ENCODE measurements around the gene RO60.
"Not testable (repeated sequence)": the region's sequence is repeated elsewhere in the genome, so short reads cannot be mapped to it uniquely, and the experiment has no call there.

RO60 gene

GRCh38 chr1:193059282-193060114 lies at the start of gene RO60, which contains the start of gene UCHL5:
Gene RO60, plus strand, starts transcription at chr1:193059612. Its CDS starts 9,443 bp downstream, at chr1:193069055.
Gene UCHL5, minus strand, starts transcription at chr1:193059360. Its CDS starts 100 bp downstream, at chr1:193059260.
- peak; percentile 84 to 94 for DNase-seq

- no peak for DNase-seq
Measured at GRCh38 chr1:193011406-193011805, 48.0 kb upstream of the RO60 start.

- no peak for DNase-seq
Measured at GRCh38 chr1:193013005-193013404, 46.4 kb upstream of the RO60 start.

GRCh38 chr1:193013707-193014106 lies 45.7 kb upstream of the RO60 start:
- no peak for DNase-seq

GRCh38 chr1:193014400-193014799 lies 45.0 kb upstream of the RO60 start:
- no peak for DNase-seq

- DNase-seq: no peak
Measured at GRCh38 chr1:193016788-193017187, 42.6 kb upstream of the RO60 start.

GRCh38 chr1:193019442-193020026 lies 39.9 kb upstream of the RO60 start:
- DNase-seq: peak in 1 of 2 experiments; percentile 40

GRCh38 chr1:193025218-193025617 lies 34.2 kb upstream of the RO60 start:
- no peak for DNase-seq

GRCh38 chr1:193030280-193030679 lies 29.1 kb upstream of the RO60 start:
- DNase-seq: no peak

- DNase-seq: peak in 1 of 2 experiments; percentile 16
Measured at GRCh38 chr1:193031431-193031830, 28.0 kb upstream of the RO60 start.

GRCh38 chr1:193032643-193033427 lies 26.6 kb upstream of the RO60 start:
- not testable (repeated sequence) for DNase-seq

- no peak for DNase-seq
Measured at GRCh38 chr1:193033610-193034009, 25.8 kb upstream of the RO60 start.

GRCh38 chr1:193036337-193037047 lies 22.9 kb upstream of the RO60 start:
- no peak for DNase-seq

- no peak for DNase-seq
Measured at GRCh38 chr1:193040011-193040410, 19.4 kb upstream of the RO60 start.

GRCh38 chr1:193042766-193043691 lies 16.4 kb upstream of the RO60 start:
- no peak for DNase-seq

- not testable (repeated sequence) for DNase-seq
Measured at GRCh38 chr1:193048913-193049312, 10.5 kb upstream of the RO60 start.

GRCh38 chr1:193054169-193054675 lies 5.2 kb upstream of the RO60 start:
- DNase-seq: no peak

- DNase-seq: peak in 1 of 2 experiments; percentile 11
Measured at GRCh38 chr1:193058529-193059281, 707 bp upstream of the RO60 start.

- DNase-seq: no peak
Measured at GRCh38 chr1:193060115-193060403, 647 bp downstream of the RO60 start.

- no peak for DNase-seq
Measured at GRCh38 chr1:193060406-193060805, 994 bp downstream of the RO60 start.

- DNase-seq: no peak
Measured at GRCh38 chr1:193060938-193061337, 1.5 kb downstream of the RO60 start.

All from SW 1271 (cell line).